ELR (cell line): ENCODE measurements around the gene RAB29.
"Not testable (repeated sequence)": the region's sequence is repeated elsewhere in the genome, so short reads cannot be mapped to it uniquely, and the experiment has no call there.

ENCODE experiments used
- DNase-seq: peaks from one replicate; pipeline ENCODE4 v3.0.0-alpha.2; 2015; ENCODE audit warnings: low read depth

RAB29 gene, protein sequence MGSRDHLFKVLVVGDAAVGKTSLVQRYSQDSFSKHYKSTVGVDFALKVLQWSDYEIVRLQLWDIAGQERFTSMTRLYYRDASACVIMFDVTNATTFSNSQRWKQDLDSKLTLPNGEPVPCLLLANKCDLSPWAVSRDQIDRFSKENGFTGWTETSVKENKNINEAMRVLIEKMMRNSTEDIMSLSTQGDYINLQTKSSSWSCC

GRCh38 chr1:205775015-205775716 is at the start of gene RAB29:
Gene RAB29 (minus strand): TSS chr1:205775482. CDS start chr1:205774956, 526 bp downstream.
- DNase-seq: peak; percentile 86

- DNase-seq: no peak
These were observed 48.9 kb upstream of the RAB29 start for GRCh38 chr1:205824180-205824579.

DNA sequence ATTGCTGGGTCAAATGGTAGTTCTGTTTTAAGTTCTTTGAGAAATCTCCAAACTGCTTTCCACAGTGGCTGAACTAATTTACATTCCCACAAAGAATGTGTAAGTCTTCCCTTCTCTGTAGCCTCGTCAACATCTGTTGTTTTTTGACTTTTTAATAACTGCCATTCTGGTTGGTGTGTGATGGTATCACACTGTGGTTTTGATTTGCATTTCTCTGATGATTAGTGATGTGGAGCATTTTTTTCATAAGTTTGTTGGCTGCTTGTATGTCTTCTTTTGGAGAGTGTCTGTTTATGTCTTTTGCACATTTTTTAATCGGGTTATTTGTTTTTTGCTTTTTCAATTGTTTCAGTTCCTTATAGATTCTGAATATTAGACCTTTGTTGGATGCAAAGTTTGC is 48.0 kb upstream of the RAB29 start:
- not testable (repeated sequence) for DNase-seq

DNA sequence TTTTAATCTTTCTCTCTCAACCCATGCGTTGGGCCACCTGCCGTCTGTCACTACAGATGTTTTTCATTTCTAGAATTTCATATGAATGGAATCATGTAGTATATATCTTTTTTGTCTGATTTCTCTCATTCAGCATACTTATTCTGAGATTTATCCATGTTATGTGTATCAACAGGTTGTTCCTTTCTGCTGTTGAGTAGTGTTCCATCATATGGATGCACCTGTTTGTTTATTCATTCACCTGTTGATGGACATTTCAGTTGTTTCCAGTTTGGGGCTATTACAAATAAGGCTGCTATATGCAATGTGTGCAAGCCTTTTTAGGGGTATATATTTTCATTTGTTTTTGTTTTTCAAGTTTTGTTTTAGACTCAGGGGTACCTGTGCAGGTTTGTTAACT is 47.1 kb upstream of the RAB29 start:
- DNase-seq: no peak

DNA sequence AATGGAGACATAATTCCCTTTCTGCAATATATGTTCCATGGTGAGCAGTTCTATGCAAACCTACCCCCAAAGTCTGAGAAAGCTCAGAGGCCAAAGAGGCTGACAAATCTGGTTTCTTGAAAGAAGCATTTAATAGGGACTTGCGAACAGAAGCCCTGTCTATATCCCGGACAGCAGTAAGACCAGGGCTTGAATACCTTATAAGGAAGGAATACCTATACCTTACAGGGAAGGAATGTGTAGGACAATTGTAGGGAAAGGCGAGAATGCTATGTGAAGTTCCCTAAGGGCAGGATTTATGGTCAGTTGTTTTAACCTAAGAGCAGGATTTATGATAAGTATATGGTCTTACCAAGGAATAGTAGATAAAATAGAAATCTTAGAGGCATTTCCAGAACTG is 42.7 kb upstream of the RAB29 start:
- DNase-seq: no peak

DNA sequence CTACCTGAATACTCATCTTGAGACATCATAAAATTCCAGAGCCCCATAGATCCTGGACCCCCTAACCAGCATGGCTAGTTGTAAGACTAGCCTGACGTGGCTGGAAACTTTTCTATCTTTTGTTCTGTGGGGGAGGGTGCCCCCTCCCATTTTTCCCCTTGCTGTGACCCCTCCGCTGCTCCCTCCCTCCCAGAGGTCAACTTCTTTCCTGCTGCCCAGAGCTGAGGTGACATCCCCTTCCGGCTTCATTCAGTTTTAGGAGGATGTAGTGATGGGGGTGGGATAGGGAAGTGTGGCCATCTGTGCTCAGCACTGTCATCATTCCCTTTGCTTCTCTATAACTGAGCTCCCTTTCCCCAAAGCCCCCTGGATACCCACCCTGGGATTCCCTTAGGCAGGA is 42.1 kb upstream of the RAB29 start:
- DNase-seq: no peak

DNA sequence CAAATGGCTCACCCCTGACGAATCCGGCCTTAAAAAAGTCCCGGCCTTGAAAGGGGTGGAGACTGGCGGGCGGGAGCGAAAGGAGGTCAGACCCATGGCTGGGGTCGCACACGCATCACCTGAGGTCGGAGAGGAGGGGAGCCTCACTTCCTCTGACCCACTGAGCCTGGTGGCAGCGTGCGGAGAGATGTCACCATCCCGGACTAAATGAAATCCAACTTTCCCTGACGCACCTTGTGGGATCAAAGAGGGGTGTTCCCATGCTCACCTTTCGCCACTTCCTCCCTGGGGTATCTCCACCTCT is 38.4 kb upstream of the RAB29 start:
- DNase-seq: no peak

DNA sequence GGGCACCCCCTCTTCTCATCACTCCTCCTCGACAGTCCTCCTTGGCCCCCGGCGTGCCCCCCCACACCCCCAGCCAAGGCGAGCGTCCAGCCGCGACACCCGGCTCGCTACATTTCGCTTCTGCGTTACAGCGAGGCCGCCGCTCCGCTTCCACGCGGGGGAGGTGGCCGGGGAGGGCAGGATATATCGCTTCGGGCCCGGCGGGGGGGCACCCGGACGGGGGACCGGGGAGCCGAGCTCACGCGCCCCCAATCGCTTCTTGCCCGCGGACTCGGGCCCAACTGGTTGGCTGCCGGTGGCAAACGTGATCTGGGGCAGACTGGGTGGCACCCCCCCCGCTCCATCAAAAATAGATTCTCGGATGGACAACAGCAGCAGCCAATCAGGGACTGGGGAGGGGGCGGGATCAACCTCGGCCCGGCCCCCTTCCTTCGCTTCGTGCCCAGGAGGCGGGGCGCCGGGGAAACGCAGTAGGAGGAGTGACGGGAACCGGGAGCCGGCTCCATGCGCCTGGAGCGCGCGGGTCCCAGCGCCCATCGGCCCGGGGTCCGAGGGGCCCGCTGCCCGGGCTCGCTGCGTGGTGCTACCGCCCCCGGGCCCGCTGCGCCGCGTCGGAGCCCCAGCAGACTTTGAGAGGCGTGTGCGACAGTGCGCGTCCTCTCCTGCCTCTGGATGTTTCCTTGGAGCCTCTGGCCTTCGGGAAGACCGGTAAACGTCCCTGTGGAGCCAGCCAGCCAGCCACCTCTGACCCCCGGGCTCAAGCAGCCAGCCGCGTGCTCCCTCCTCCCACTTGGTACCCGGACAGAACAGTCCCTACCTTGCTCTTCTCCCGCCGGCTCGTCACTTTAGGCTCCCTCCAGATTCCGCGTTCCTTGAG is 37.8 kb upstream of the RAB29 start, which contains the start of gene SLC41A1:
Gene SLC41A1, minus strand, starts transcription at position 321 of the 877 bp plus-strand sequence. CDS start 2,757 bp downstream, outside the sequence.
- DNase-seq: peak; percentile 93

- peak; percentile 39 for DNase-seq
These were observed 37.1 kb upstream of the RAB29 start for GRCh38 chr1:205812271-205812877.

GRCh38 chr1:205811660-205812059 is 36.4 kb upstream of the RAB29 start:
- DNase-seq: peak; percentile 14

GRCh38 chr1:205810448-205811157 is 35.3 kb upstream of the RAB29 start:
- DNase-seq: peak; percentile 32

DNA sequence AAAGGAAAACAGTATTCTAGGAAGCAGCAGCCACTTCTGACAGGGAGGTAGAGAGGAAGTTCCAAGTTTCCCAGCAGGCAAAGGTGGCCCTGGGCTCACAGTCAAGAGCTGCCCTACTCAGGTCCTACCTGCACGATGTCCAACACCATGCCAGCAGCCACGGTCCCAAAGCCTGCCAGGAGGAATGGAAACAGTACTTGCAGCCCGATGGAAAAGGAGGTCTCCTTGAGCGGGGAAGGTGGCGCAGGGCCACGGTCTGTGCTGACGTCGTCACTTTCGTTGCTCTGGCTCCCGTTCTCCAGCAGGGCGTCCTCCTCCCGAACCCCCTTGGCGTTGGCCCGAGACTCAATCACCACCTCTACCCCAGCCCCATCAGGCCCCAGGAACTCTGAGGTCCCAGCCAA is 34.7 kb upstream of the RAB29 start:
- no peak for DNase-seq

DNA sequence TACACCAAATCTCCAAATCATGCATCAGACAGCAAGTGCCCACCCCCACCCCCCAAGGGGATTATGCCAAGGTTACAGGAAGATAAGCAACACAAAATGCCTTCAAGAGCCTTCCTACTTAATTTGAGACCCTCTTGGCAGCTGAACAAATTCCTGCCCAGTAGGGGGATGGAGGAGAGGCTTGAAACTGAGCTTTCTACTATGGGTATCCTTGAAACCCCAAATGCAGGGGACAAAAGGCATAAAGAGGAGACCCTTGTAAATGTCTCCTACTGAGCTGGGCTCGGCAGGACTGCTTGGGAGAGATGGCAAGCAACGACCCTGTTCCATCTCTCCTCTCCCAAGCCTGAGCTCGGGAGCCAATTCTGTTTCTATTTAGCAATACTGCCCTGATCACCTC is 34.2 kb upstream of the RAB29 start:
- DNase-seq: no peak

GRCh38 chr1:205805082-205805711 is 29.9 kb upstream of the RAB29 start:
- DNase-seq: no peak

- DNase-seq: no peak
These were observed 29.3 kb upstream of the RAB29 start for GRCh38 chr1:205804605-205805004.

GRCh38 chr1:205803986-205804385 is 28.7 kb upstream of the RAB29 start:
- no peak for DNase-seq

DNA sequence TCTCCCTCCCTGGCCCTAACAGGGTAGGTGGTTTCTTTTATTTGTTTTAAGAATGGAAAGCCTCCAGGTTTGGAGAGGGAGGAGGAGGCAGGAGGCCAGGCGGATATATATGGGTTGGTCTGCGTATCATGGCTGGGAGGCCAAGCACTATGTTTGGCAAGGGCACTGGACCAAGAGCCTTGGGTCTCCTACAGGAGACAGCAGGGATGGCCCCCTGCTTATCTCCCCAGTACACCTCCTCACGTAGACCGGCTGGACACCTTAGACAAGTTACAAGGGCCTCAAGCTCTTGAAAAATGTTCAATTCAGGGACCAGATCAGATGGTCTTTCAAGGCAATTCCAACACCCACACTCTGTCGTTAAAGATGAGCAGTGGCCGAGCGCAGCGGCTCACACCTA is 26.8 kb upstream of the RAB29 start:
- DNase-seq: no peak

DNA sequence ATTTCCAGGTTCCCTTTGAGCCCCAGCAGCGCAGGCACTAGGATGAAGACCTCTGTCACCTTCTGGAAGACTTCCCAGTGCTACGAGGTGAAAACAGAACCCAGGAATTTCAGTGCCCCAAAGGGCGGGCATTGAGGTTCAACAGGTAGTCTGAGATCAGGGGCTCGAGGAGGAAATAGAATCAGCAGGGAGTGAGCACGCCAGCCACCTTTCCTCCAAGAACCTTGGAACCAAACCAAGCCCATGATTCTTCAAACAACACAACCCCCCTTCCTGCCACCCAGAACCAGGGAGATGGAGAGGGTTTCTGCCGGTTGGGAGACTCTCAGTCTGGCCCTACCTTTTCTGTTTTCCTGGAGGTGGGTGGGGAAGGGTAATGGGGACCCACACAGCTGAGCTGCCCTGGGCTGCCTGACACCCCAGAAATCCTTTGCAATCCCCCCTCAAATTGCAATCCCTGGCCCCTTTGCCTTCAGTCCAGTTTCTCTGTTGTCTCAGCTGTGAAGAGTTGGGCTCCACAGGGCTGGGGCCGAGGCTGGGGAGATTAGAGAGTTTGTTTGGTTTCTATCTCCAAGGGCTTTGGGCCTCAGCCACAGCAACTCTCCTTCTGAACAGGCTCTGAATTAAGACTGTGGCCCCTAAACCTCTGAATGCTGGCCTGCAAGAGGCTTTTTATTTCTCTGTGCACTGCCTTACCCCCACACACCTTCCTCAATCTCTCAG is 25.9 kb upstream of the RAB29 start:
- no peak for DNase-seq

DNA sequence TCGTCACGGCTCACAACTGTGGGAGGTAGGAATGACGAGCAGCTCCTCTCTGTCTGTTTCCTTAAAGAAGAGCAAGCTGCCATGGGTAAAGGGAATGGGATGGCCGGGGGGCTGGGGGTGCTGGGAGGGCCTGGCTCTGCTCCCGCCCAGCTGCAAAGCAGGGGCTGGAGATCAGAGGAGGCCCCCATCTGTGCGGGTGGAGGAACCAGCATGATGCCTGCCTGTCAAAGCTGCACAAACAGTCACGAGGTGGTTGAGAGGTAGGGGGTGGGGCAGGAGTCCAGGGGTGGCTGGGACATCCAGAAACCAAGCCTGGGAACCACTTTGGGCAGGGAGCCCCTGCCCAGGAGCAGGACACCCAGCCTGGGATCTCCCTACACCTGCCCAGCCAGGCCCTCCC is 25.1 kb upstream of the RAB29 start:
- DNase-seq: no peak

DNA sequence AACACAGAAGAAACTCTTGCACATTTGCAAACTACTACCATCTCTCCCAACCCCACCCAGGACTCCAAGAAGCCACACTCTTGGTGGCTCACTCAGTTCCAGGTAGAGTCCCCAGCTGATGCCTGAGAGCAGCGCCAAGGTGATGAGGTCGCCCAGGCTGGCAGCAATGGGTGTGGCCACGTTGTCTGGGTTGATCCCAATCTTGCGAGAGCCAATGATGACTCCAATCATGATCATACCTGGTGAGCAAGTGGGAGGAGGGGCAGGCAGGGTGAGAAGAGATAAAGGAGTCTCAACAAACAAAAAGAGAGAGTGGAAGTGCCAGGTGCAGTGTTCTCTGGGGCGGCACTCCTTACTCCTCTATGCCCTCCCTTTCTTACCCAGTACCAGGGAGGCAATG is 23.3 kb upstream of the RAB29 start:
- DNase-seq: no peak

- no peak for DNase-seq
These were observed 21.9 kb upstream of the RAB29 start for GRCh38 chr1:205797168-205797567.
